Measurements from ENCODE around the gene KDM4B.
A peak's percentile ranks its signal among the peaks of the same experiment; 100 is the strongest.
"Not testable (repeated sequence)": the region's sequence is repeated elsewhere in the genome, so short reads cannot be mapped to it uniquely, and the experiment has no call there.

Gene KDM4B

GRCh38 chr19:5154799-5155426 is 186.0 kb downstream of the KDM4B start:
- no peak for DNase-seq

- DNase-seq, result no peak
These were observed 186.8 kb downstream of the KDM4B start for GRCh38 chr19:5155586-5156210.

GRCh38 chr19:5156231-5156986 is 187.5 kb downstream of the KDM4B start:
- DNase-seq, result no peak

GRCh38 chr19:5157186-5157585 is 188.3 kb downstream of the KDM4B start:
- no peak for DNase-seq

- not testable (repeated sequence) for DNase-seq
These were observed 189.7 kb downstream of the KDM4B start for GRCh38 chr19:5158549-5159134.

GRCh38 chr19:5160158-5160795 is 191.4 kb downstream of the KDM4B start:
- not testable (repeated sequence) for DNase-seq

- not testable (repeated sequence) for DNase-seq
These were observed 196.2 kb downstream of the KDM4B start for GRCh38 chr19:5164845-5165696.

GRCh38 chr19:5165697-5166019 is 196.7 kb downstream of the KDM4B start:
- no peak for DNase-seq

- DNase-seq, result no peak
These were observed 197.3 kb downstream of the KDM4B start for GRCh38 chr19:5166262-5166661.

- DNase-seq, result peak; percentile 10
These were observed 201.4 kb downstream of the KDM4B start for GRCh38 chr19:5170329-5170745.

GRCh38 chr19:5171711-5172110 is 202.8 kb downstream of the KDM4B start:
- DNase-seq, result no peak

GRCh38 chr19:5172859-5173630 is 204.1 kb downstream of the KDM4B start:
- no peak for DNase-seq

GRCh38 chr19:5173993-5174392 is 205.1 kb downstream of the KDM4B start:
- no peak for DNase-seq

GRCh38 chr19:5177745-5178450 is 209.0 kb downstream of the KDM4B start:
- no peak for DNase-seq

- no peak for DNase-seq
These were observed 209.9 kb downstream of the KDM4B start for GRCh38 chr19:5178841-5179240.

GRCh38 chr19:5179256-5179655 is 210.3 kb downstream of the KDM4B start:
- DNase-seq, result no peak

- DNase-seq, result no peak
These were observed 212.4 kb downstream of the KDM4B start for GRCh38 chr19:5181329-5181728.

- DNase-seq, result no peak
These were observed 213.8 kb downstream of the KDM4B start for GRCh38 chr19:5182751-5183150.

GRCh38 chr19:5183616-5184015 is 214.7 kb downstream of the KDM4B start:
- no peak for DNase-seq

- no peak for DNase-seq
These were observed 216.0 kb downstream of the KDM4B start for GRCh38 chr19:5184930-5185329.

Data from NCI-H2029 (cell line).